Endothelial cell of umbilical vein (primary cell): Measurements from ENCODE around the gene EEFSEC. TPM values are rescaled to one million over a fixed set of nuclear protein-coding genes. Genes with fewer than 3 reads are reported as not detected.

Source experiments
- BruUV-seq: library from RNA; stranded (reverse); fragments of 400-500 nt; replicated peaks from 2 replicates; lab custom pipeline; 2021; lab: Mats Ljungman, UMichigan
- CTCF ChIA-PET: fragments of 300-600, 350-600 bp; sonication (Branson Sonifier 250); formaldehyde crosslinking; loops from one replicate; lab custom pipeline; 2021; ENCODE audit warnings: antibody characterized with exemption, inconsistent platforms; lab: Charles Lee
- POLR2A ChIA-PET: fragments of 300-600, 350-600 bp; sonication (Branson Sonifier 250); formaldehyde crosslinking; loops from one replicate; lab custom pipeline; 2021; ENCODE audit warnings: antibody characterized with exemption, inconsistent platforms; lab: Charles Lee
- DNase-seq: peaks from one replicate; pipeline ENCODE4 v3.0.0-alpha.2; 2011; ENCODE audit warnings: low read depth, low spot score
- FAIRE-seq: peaks from 2 replicates; lab custom pipeline; 2011; peaks lifted over from hg19 to GRCh38; lab: Jason Lieb, UNC
- H2AFZ ChIP-seq: 2 replicates; pipeline ENCODE4 v1.6.0; 2012; ENCODE audit warnings: low read depth, low read length, control low read depth, inconsistent platforms
- H3K27ac ChIP-seq: 2 replicates; pipeline ENCODE4 v1.5.1; 2011; ENCODE audit warnings: low read depth, mild to moderate bottlenecking, control low read depth, low read length, moderate library complexity; ENCODE audit not compliant: insufficient read depth
- H3K27me3 ChIP-seq, 2 experiments: 2 replicates each; pipeline versions ENCODE4 v1.6.0 to v1.6.1; 2011; ENCODE audit warnings: low read length in 2 of 2, mixed read lengths in 1 of 2; ENCODE audit not compliant: control insufficient read depth in 2 of 2, insufficient read depth in 2 of 2
- H3K36me3 ChIP-seq, 2 experiments: 2 replicates in 1 of 2; 3 replicates in 1 of 2; pipeline ENCODE4 v1.5.1; 2011; ENCODE audit warnings: low read length in 2 of 2, mild to moderate bottlenecking in 1 of 2, moderate library complexity in 1 of 2; ENCODE audit not compliant: control insufficient read depth in 2 of 2, insufficient read depth in 2 of 2; ENCODE audit errors: extremely low read depth in 1 of 2
- H3K4me1 ChIP-seq: 3 replicates; pipeline ENCODE4 v1.5.1; 2011; ENCODE audit warnings: mild to moderate bottlenecking, low read length; ENCODE audit not compliant: control insufficient read depth, insufficient read depth; ENCODE audit errors: extremely low read depth
- H3K4me2 ChIP-seq: 2 replicates; pipeline ENCODE4 v1.6.1; 2011; ENCODE audit warnings: low read length, control low read depth, mixed read lengths; ENCODE audit not compliant: insufficient read depth
- H3K4me3 ChIP-seq, 3 experiments: fragments of 200-600 bp in 1 of 3; sonication (generic), shearing (Covaris generic) in 1 of 3; replicated peaks in 1 of 3; 2 replicates each; pipeline ENCODE4 v1.5.1; 2011 to 2016; ENCODE audit warnings: control low read depth in 3 of 3, low read length in 3 of 3, mild to moderate bottlenecking in 2 of 3, inconsistent platforms in 1 of 3, low read depth in 1 of 3, moderate library complexity in 1 of 3; ENCODE audit not compliant: insufficient read depth in 1 of 3
- H3K79me2 ChIP-seq: 2 replicates; pipeline ENCODE4 v1.6.0; 2012; ENCODE audit warnings: low read length, inconsistent platforms; ENCODE audit not compliant: control insufficient read depth, insufficient read depth
- H3K9ac ChIP-seq: replicated peaks from 2 replicates; pipeline ENCODE3; 2011; ENCODE audit warnings: low read length, control low read depth; ENCODE audit not compliant: insufficient read depth; ENCODE audit errors: extremely low read depth
- H3K9me1 ChIP-seq: replicated peaks from 3 replicates; pipeline ENCODE4 v1.6.0; 2011; ENCODE audit warnings: mild to moderate bottlenecking, low read length; ENCODE audit not compliant: control insufficient read depth, insufficient read depth; ENCODE audit errors: extremely low read depth
- H3K9me3 ChIP-seq: replicated peaks from 2 replicates; pipeline ENCODE4 v1.5.1; 2012; ENCODE audit warnings: low read length, inconsistent platforms; ENCODE audit not compliant: control insufficient read depth, insufficient read depth
- H4K20me1 ChIP-seq: replicated peaks from 2 replicates; pipeline ENCODE3; 2011; ENCODE audit warnings: mild to moderate bottlenecking, low read length; ENCODE audit not compliant: control insufficient read depth, insufficient read depth; ENCODE audit errors: extremely low read depth
- CTCF ChIP-seq, 2 donors: IDR thresholded peaks; 1 replicate in 1 of 2; 2 replicates in 1 of 2; pipeline ENCODE4 v1.5.1; 2011; ENCODE audit warnings: low read length in 2 of 2, mild to moderate bottlenecking in 2 of 2, moderate library complexity in 2 of 2, control low read depth in 1 of 2, inconsistent platforms in 1 of 2, low read depth in 1 of 2; ENCODE audit not compliant: insufficient read depth in 1 of 2; ENCODE audit errors: extremely low read depth in 1 of 2
- EZH2 ChIP-seq: IDR thresholded peaks from 2 replicates; pipeline ENCODE4 v1.6.1; 2012; ENCODE audit warnings: borderline replicate concordance, low read depth, mild to moderate bottlenecking, moderate library complexity, low read length, inconsistent platforms; ENCODE audit not compliant: severe bottlenecking
- FOS ChIP-seq: IDR thresholded peaks from 2 replicates; pipeline ENCODE4 v1.6.1; 2011; ENCODE audit warnings: mild to moderate bottlenecking, low read length, moderate library complexity, borderline replicate concordance; ENCODE audit not compliant: insufficient read depth
- GATA2 ChIP-seq: IDR thresholded peaks from 2 replicates; pipeline ENCODE4 v1.7.0; 2011; ENCODE audit warnings: low read depth, mild to moderate bottlenecking, moderate library complexity, mixed read lengths, low read length; ENCODE audit not compliant: insufficient read length, insufficient read depth
- JUN ChIP-seq: IDR thresholded peaks from 2 replicates; pipeline ENCODE4 v1.6.1; 2011; ENCODE audit warnings: borderline replicate concordance, low read depth; ENCODE audit not compliant: insufficient read length, insufficient read depth
- MYC ChIP-seq: IDR thresholded peaks from one replicate; pipeline ENCODE4 v1.6.1; 2011; ENCODE audit warnings: mild to moderate bottlenecking, low read depth, low read length
- POLR2A ChIP-seq: IDR thresholded peaks from 2 replicates; pipeline ENCODE4 v1.6.1; 2012; ENCODE audit warnings: low read depth, mild to moderate bottlenecking, control low read depth, low read length
- POLR2AphosphoS5 ChIP-seq: IDR thresholded peaks from 2 replicates; pipeline ENCODE4 v1.6.1; 2012; ENCODE audit warnings: low read depth, mild to moderate bottlenecking, control low read depth, low read length, moderate library complexity; ENCODE audit not compliant: insufficient read depth
- dilution Hi-C: fragments of 300-500 bp; cut with MboI; formaldehyde crosslinking; loops from one replicate; pipeline ENCODE4 v1.15.0; 2019; ENCODE audit warnings: low sequenced_read_pairs; ENCODE audit not compliant: extremely low pct_ligation_motif_present
- intact Hi-C: fragments of 100-400 bp; cut with micrococcal nuclease; formaldehyde crosslinking; loops from one replicate; pipeline ENCODE4 v1.10.0; 2022
- polyA plus RNA-seq, 4 experiments: library from polyadenylated mRNA; depleted of rRNA in 3 of 4; stranded (reverse) in 3 of 4; unstranded in 1 of 4; fragments of >200 nt; gene quantifications; 2 replicates each; pipeline versions ENCODE4 v1.2.1 to v1.2.3, GENCODE V29; 2011 to 2012; ENCODE audit warnings: missing spikeins in 1 of 4
- total RNA-seq: library from RNA; stranded (reverse); gene quantifications from 2 replicates; pipeline ENCODE4 v1.2.3, GENCODE V29; 2021
- TF ChIP-seq, protein P1 (sequence below): IDR thresholded peaks from 2 replicates; pipeline ENCODE4 v1.6.1; 2011; ENCODE audit not compliant: insufficient read depth, insufficient read length

EEFSEC gene
- total and polyA plus RNA-seq, 2 donors (not counting 3 experiments of a cell fraction or from before 2014, with no cell fraction given): 13.1 to 14.5 TPM

- POLR2A ChIA-PET: no interaction called here
- Histone ChIP-seq H3K79me2 (no peaks in the 10 kb centered on the region), H3K4me1 (peaks cover 6% of the 10 kb centered on the region), H3K36me3 (no peaks in the 10 kb centered on the region), H3K9me3 (no peaks in the 10 kb centered on the region), H4K20me1 (no peaks in the 10 kb centered on the region), H2AFZ (no peak overlapping the region), H3K9ac (no peak overlapping the region), H3K4me2 (no peak overlapping the region), H3K4me3 (no peak overlapping the region), H3K9me1 (no peaks in the 10 kb centered on the region), H3K27ac (no peak overlapping the region), H3K27me3 (no peaks in the 10 kb centered on the region)
- intact Hi-C loops: no loop called here
- TF ChIP-seq JUN (no peak), POLR2A (no peak), GATA2 (no peak), FOS (no peak), MYC (no peak), POLR2AphosphoS5 (no peak), CTCF (IDR thresholded peaks at IDR 0.05; ENCODE audit: extremely low read depth in 1 of 2, insufficient read depth in 1 of 2, low read depth in 1 of 2, low read length in 2 of 2) (no peak), EZH2 (no peak)
- TF ChIP-seq, protein P1, sequence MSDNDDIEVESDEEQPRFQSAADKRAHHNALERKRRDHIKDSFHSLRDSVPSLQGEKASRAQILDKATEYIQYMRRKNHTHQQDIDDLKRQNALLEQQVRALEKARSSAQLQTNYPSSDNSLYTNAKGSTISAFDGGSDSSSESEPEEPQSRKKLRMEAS: no peak
- BruUV-seq: no TSS peak
- CTCF ChIA-PET: interaction anchor here (0.7 to 2.0 kb wide), 3 partner anchors 100 to 218 kb away, joined by 3 to 4 read pairs (median 4); no protein-coding TSS in a partner anchor
- FAIRE-seq: no peak
- DNase-seq: no peak
- dilution Hi-C loops: no loop called here
Observed at GRCh38 chr3:128397484-128397883, 244.2 kb downstream of the EEFSEC start.
